GM12878 (cell line): ENCODE measurements around the gene FRZB.

Source experiments
- CEBPZ ChIP-seq: fragments of 150-350 bp; IDR thresholded peaks from 2 replicates; pipeline ENCODE4 v1.6.1; 2016; ENCODE audit warnings: low read depth, low read length
- CTCF ChIP-seq, 3 experiments: IDR thresholded peaks in 2 of 3; conservative IDR thresholded peaks in 1 of 3; 2 replicates each; pipeline ENCODE4 v1.5.1; 2011; ENCODE audit warnings: low read depth in 3 of 3, low read length in 3 of 3, mild to moderate bottlenecking in 3 of 3, control low read depth in 2 of 3, moderate library complexity in 2 of 3, inconsistent platforms in 1 of 3, mixed read lengths in 1 of 3; ENCODE audit not compliant: control insufficient read depth in 2 of 3, insufficient read depth in 1 of 3; ENCODE audit errors: extremely low read depth in 1 of 3
- EP300 ChIP-seq, 2 experiments: fragments of 150-350 bp in 1 of 2; IDR thresholded peaks; 2 replicates each; pipeline ENCODE4 v1.6.1; 2011 to 2012; ENCODE audit warnings: low read depth in 2 of 2, low read length in 2 of 2, borderline replicate concordance in 1 of 2, improper control_type of control experiment in 1 of 2, inconsistent platforms in 1 of 2; ENCODE audit not compliant: control insufficient read depth in 1 of 2
- ETV6 ChIP-seq, 2 experiments: fragments of 450-650 bp in 1 of 2; IDR thresholded peaks in 1 of 2; conservative IDR thresholded peaks in 1 of 2; 2 replicates each; pipeline ENCODE4 v1.6.1; 2014; ENCODE audit warnings: antibody characterized with exemption in 1 of 2, borderline replicate concordance in 1 of 2, low read depth in 1 of 2, mild to moderate bottlenecking in 1 of 2, moderate library complexity in 1 of 2
- GABPA ChIP-seq: IDR thresholded peaks from 2 replicates; pipeline ENCODE4 v1.6.1; 2014; ENCODE audit warnings: antibody characterized with exemption, low read depth, mild to moderate bottlenecking, inconsistent platforms
- MYB ChIP-seq: fragments of 150-350 bp; IDR thresholded peaks from 2 replicates; pipeline ENCODE4 v1.6.1; 2014; ENCODE audit warnings: mild to moderate bottlenecking, low read depth, low read length, borderline replicate concordance
- POLR2A ChIP-seq: IDR thresholded peaks from 2 replicates; pipeline ENCODE4 v1.6.1; 2011; ENCODE audit warnings: low read depth, mild to moderate bottlenecking, low read length

GRCh38 chr2:182903566-182903965 is 37.1 kb upstream of the FRZB start:
- TF ChIP-seq MYB (no peak), EP300 (IDR thresholded peaks at IDR 0.05; ENCODE audit: borderline replicate concordance in 1 of 2, control insufficient read depth in 1 of 2, low read depth in 2 of 2, low read length in 2 of 2) (no peak), CTCF (IDR thresholded peaks at IDR 0.05 in 2 of 3, conservative IDR thresholded peaks at IDR 0.05 in 1 of 3; ENCODE audit: control insufficient read depth in 2 of 3, extremely low read depth in 1 of 3, insufficient read depth in 1 of 3, low read depth in 3 of 3, low read length in 3 of 3) (no peak), POLR2A (no peak), ETV6 (conservative IDR thresholded peaks at IDR 0.05 in 1 of 2, IDR thresholded peaks at IDR 0.05 in 1 of 2; ENCODE audit: borderline replicate concordance in 1 of 2, low read depth in 1 of 2) (no peak), GABPA (no peak), CEBPZ (no peak)
